ENCODE results near the gene FMNL2.

- TF ChIP-seq CTCF (IDR thresholded peaks at IDR 0.05 in 4 of 5, conservative IDR thresholded peaks at IDR 0.05 in 1 of 5) (no peak), POLR2A (IDR thresholded peaks at IDR 0.05) (no peak)
Observed at GRCh38 chr2:152407806-152408205, 72.8 kb downstream of the FMNL2 start.

Data from gastrocnemius medialis (tissue), 4 donors.